Right renal cortex interstitium (tissue), 3 donors: ENCODE results near the gene TTBK1. TPM values are rescaled to one million over a fixed set of nuclear protein-coding genes. Genes with fewer than 3 reads are reported as not detected.

Source experiments
- DNase-seq, 3 donors: peaks; one replicate each; pipeline ENCODE4 v3.0.0-alpha.2; 2013; ENCODE audit warnings: low read depth in 3 of 3, low spot score in 2 of 3
- polyA plus RNA-seq, 3 donors: library from polyadenylated mRNA; unstranded; fragments of 120-200 nt; gene quantifications; one replicate each; pipeline ENCODE4 v1.2.1, GENCODE V29; 2013; ENCODE audit not compliant: insufficient read length in 3 of 3

TTBK1 gene
- polyA plus RNA-seq, 3 donors: 0.27 to 0.29 (median 0.28) TPM

DNA sequence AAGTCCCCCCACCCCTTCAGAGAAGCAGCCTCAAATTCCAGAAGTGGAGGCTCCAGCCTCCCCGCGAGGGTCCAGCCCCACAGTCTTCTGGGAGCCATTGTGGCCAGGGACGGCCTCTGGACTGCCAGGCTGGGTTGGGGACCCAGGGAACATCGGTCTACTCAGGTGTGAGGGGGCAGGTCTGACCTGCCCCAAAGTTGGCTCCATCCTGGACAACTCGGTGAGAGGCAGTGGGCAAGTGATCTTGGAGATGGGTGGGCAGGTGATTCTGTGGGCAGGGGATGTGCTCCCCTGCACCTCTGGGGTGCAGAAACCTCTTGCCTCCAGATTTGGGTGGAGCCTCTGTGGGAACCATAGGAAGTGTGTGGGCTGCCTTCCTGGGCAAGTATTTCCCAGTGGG is 42.6 kb downstream of the TTBK1 start:
- no peak for DNase-seq

DNA sequence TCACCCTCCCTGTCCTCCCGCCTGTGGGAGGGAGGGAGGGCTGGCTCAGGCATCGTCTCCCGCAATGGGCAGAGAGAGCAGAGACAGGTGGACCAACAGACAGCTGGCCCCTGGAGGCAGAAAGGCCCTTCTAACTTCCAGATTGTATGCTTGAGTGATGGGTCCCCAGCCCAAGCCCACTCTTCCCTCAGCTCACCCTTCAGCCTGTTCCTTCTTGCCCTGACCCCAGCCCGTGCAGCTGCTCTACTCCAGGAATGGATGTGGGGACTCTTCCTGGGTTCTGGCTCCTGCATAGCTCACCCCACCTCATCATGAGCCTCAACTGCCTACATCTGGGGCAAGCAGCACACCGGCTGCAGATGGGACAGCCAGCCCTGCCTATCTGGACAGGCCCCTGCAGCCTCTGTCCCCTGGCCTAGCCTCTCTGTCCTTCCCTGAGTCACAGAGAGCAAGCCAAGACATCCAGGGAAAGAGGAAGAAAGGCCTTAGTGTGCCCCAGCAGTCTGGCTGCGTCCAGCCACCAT is 43.2 kb downstream of the TTBK1 start:
- no peak for DNase-seq

DNA sequence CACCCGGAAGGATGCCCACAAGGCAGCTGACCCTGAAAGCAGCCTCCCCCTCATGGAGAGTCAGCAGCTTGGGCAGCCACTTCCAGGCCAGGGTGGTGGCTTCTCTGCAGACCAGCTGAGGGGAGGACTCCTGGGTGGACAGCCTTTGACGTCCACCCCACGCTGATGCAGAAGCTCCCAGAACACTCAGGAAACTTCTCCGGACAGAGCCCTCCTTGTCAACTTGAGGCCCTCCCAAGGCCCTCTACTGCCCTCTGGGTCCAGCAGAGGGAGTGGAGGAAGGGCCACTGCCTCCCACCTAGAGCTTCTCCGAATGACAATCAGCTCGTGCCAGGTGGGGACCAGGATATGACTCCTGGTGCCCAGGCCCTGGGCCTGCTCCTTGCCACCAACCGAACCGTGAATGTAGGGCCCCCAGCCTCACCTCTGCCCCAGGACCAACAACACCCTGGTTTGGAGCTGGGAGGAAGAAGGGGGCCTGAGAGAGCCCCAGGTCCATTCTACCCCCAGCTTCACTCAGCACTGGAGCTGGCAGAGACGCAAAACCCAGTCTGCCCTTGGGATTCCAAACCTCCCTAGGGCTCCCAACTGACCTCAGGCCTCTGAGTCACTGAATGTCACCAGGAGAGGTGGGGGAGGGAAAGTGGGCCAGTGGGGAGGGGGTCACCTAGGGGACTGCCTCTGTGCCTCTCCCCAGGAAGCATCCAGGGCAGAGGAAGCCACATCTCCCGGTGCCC is 43.9 kb downstream of the TTBK1 start:
- DNase-seq: no peak

DNA sequence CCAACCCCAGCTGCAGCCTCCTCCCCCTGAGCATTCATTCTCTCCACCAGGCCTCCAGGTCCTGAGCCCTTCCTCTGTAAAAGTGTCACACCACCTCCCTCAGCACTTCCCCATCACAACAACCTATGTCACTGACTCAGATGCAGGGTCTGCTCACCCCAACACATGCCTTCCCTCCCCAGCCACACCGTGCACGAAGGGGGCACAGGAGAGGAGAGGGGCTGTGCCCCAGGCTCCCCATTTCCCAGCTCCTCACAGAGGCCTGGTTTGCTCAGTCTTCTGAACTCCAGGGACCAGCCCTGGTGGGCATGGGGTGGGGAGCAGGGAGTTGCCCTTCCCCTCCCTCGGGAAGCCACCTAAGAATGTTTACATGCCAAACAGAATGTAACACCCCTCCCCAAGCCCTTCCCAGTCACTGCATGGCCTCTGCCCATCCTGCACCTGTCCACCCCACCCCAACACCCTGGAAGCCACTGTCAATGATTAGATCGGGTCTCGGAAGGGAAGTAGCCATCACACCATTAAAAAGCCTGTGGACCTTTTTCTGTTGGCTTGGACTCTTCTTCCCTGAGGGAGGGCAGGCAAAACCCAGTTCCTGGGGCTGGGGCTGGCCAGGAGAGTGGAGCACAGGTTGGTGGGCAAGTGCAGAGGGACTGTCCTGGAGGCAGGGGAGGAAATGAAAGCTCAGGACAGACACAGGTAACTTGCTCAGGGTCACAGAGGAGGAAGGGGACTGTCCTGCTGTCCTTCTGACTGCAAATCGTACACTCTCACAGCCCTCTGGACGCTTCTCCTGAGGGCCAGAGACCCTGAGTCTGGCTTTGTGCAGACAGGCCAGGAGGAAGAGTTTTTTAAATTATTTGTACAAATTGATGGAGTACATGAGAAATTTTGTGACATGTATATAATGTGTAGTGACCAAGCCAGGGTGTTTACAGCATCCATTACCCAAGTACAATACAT is 44.7 kb downstream of the TTBK1 start:
- no peak for DNase-seq

DNA sequence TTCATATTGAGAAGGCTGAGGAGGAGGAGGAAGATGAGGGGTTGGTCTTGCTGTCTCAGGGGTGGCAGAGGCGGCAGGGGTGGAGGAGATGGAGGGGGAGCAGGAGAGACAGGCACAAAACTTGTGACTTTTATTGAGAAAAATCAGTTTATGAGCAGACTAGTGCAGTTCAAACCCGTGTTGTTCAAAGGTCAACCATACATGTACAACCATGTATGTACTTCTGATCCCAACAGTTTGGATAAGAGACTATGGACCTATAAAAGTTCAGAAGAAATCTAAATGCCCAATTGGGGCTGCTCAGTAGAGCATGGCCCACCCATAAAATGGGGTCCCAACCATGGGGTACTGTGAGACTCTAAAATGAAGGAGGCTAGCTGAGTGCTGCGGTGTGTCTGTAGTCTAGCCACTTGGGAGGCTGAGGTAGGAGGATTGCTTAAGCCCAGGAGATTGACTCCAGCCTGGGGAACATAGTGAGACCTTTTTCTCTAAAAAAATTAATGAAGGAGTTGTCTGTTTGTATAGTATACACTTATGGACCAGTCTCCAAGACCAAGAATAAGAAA is 47.1 kb downstream of the TTBK1 start:
- DNase-seq: no peak

DNA sequence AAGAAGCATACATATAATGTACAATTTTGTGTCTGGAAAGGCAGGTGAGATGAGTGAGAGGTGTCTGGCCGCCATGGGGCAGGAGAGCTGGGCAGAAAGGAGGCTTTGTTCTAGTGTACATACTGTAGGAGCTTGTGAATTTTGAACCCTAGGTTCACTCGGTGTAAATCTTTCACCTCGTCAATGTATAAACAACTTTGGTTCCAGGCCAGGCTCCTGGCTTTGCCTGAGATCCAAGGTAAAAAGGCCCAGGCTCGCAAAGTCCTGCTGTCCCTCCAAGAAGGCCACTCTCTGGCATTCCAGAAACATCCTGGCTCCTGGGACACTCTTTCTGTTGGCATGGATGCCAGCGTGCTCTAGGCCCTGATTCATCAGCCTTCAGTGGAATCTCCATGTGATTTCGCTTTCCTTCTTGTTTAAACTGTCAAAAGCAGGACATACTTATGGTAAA is 47.6 kb downstream of the TTBK1 start:
- no peak for DNase-seq

DNA sequence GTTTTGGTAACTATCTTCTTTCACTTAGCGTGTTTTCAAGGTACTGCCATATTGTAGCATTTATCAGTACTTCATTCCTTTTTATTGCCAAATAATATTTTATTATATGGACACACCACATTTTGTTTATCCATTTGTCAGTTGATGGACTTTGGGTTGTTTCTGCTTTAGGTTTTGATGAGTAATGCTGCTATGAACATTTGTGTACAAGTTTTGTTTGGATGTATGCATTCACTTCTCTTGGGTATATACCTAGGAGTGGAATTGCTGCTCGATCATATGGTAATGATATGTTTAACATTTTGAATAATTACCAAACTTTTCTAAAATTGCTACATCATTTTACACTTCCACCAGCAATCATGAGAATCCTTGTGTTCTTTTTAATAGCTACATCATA is 48.4 kb downstream of the TTBK1 start:
- DNase-seq: no peak

DNA sequence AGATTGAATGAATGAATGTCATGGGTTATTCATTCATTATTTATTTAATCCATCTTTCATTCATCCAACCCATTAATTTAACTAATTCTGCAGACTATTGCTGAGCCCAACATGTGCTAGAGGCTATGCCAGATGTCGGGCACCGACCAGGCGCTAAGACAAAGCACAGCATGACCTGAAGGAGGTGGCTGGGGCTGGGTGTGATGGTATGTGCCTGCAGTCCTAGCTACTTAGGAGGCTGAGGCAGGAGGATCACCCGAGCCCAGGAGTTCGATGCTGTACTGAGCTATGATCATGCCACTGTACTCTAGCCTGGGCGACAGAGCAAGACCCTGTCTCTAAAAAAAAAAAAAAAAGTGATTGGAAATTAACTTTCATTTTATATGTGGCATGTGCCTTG is 49.1 kb downstream of the TTBK1 start:
- no peak for DNase-seq

DNA sequence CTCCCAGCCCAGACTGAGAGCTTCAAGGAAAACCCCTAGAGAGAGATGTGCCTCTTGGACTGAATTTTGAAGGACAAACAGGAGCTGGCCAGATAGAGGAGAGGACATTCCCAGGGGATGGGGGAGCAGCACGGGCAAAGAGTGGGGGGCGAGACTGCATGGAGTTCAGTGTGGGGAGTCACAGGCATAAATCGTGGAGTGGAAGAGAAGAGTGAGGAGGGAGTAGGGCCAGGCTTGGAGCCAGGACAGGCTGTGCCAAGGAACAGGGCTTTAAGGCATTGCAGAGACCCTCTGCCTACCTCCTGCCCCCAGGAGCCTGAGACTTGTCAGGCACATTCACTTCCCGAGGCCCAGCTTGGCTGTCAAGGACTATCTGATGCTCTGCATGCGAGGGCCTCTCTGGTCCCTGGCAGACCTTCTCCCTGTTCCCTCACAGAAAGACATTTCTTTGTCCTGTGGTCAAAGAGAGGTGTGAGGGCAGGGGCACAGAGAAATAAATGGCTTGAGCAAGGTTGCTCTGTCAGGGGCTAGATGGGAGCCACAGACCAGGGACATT is 49.6 kb downstream of the TTBK1 start:
- DNase-seq: no peak

DNA sequence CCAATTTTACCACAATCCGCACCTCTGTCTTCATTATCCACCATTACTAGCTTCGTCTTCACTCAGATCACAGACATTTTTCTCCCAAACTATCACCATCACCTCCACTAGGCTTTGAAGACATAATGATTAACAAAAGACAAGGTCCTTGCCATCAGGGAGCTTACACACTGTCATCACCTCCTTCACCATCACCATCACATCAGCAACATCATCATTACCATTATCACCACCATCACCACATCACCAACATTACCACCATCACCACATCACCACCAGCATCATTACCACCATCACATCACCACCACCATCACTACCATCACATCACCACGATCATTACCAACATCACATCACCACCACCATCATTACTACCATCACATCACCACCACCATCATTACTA is 50.4 kb downstream of the TTBK1 start:
- no peak for DNase-seq

DNA sequence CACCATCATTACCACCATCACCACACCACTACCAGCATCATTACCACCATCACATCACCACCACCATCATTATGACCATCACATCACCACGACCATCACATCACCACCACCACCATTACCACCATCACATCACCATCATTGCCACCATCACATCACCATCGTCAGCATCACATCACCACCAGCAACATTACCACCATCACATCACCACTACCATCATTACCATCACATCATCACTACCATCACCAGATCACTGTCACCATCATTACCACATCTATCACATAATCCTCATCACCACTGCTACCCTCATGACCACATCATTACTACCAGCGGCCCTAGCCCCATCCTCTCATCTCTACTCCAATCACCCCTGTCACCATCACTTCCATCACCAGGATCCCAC is 51.3 kb downstream of the TTBK1 start:
- DNase-seq: no peak

DNA sequence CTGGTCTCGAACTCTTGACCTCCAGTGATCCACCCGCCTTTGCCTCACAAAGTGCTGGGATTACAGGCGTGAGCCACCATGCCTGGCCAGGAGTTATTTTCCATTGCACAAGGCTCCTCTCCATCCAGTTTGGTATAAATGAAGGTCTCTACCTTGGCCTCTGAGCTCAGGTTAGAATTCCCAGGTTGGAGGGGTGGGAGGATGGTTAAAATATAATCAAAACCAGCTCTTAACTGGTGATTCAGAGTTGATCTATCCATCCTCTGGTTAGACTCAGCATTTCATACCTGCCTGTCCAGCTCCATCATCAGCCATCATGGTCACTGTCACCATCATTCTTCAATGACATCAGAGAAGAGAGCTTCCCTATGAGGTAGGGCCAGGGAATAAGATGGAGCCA is 52.2 kb downstream of the TTBK1 start:
- no peak for DNase-seq

DNA sequence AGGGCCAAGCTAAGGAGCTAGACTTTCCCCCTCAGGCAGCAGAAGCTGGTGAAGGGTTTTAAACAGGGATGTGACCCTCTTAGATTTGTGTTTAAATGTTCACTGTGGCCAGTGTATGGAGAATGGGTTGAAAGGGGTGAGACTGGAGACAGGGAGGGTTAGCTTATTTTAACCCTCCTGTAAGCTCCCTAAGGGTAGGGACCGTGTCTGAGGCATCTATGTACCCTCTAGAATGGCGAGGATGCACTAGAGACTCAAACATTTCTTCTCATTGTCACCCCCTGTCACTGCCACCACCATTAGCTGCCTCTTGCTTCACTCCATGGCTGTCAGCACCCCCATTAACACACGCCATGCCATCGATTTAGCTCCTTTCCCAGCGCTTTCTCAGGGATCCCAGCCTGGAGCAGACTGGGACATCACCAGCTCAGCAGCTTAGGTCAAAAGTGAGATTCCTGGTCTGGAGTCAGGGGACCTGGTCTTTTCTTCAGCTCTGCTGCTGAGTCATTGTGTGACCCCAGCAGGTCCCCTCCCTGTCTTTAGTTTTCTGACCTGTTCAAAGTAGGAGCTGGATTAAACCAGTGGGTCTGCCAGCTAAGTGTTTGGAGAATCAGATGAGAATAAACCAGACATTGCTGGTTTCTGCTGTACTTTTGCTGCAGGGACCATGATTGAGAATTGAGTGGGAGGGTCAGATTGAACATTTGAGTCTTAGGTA is 53.7 kb downstream of the TTBK1 start:
- no peak for DNase-seq

DNA sequence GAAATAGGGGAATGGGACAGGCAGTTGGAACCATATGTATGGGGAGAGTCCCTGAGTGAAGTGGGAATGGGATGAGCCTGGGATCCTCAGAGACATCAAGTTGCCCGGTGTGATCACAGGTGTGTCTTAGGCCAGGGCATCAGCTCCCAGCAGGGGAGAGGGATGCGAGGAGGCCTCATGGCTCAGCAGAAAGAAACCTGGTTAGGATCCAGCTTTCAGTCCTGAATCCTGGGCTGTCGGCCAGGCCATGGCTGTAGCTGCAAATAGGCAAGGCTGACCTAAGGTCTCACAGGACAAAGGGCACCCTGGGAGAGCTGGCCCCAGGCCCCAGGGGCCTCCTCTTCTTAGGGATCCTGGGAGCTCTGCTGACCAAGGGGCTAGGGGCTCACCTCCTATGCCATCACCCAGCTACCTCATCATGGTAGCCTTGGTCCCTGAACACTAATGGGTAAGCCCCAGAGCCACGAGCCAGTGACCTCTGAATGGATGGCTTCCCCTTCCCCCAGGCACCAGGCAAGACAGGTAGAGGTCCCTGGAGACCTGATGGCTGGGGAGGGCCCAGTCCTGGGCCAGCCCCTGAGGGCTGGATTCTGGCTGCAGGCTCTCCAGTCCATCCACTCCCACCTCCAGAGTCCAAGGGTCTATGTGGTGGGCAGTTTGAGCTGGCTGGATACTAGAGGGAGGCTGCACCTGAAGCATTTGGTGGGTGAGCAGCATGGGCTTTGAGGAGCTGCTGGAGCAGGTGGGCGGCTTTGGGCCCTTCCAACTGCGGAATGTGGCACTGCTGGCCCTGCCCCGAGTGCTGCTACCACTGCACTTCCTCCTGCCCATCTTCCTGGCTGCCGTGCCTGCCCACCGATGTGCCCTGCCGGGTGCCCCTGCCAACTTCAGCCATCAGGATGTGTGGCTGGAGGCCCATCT is 54.6 kb downstream of the TTBK1 start, which contains the start of gene SLC22A7:
SLC22A7 (plus strand) TSS at position 617 of the 921 bp plus-strand sequence; CDS start at position 716, 99 bp downstream.
- DNase-seq: no peak

DNA sequence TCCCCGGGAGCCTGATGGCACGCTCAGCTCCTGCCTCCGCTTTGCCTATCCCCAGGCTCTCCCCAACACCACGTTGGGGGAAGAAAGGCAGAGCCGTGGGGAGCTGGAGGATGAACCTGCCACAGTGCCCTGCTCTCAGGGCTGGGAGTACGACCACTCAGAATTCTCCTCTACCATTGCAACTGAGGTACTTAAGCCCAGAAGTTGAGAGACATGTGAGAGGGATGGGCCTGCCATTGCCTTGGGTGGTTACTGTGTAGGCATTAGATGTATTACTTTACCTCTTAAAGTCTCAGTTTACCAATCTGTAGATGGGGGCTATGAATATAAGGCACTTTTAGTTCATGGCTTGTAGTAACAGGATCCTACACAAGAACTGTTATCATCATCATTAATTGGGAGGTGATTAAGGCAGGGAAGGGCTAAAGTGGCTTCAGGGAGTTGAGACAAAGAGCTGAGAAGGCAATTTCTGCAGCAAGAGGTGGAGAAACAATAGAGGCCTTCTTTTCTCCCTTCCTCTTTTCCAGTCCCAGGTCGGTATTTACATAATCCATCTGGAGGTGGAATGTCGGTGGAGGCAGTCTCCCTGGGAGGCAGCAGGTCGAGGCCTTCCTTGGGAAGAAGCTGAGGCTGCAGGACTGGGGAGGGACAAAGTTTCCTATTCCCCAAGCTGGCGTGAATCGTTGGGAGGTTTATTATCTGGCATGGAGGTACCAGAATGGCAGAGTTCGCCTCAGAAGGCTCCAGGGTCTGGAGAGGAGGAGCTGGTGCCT is 55.5 kb downstream of the TTBK1 start:
- no peak for DNase-seq

DNA sequence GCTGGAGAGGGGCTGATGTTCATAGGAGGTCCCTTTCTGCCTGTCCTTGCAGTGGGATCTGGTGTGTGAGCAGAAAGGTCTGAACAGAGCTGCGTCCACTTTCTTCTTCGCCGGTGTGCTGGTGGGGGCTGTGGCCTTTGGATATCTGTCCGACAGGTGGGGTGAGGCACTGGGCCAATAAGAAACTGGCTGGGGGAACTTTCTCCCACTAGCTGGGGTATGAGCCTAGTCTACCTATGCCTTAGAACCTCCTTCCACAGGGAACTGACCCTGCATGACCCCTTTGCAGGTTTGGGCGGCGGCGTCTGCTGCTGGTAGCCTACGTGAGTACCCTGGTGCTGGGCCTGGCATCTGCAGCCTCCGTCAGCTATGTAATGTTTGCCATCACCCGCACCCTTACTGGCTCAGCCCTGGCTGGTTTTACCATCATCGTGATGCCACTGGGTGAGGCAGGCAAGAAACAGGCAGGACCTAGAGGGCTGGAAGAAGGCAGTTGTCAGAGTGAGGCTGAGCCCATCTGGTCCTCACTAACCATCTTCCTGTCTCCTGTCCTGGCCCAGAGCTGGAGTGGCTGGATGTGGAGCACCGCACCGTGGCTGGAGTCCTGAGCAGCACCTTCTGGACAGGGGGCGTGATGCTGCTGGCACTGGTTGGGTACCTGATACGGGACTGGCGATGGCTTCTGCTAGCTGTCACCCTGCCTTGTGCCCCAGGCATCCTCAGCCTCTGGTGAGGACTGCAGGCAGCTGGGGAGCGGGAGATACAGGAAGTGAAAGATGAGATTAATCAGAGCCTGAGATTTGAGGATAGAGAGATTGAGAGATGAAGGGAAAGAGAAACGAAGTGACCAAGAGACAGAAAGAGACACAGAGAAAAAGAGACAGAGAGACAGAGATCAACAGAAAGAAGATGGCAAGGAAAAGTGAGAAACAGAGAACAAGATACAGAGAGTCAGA is 56.3 kb downstream of the TTBK1 start:
- DNase-seq: no peak
